HepG2 (cell line): ENCODE measurements around the gene XPR1. TPM values are rescaled to one million over a fixed set of nuclear protein-coding genes. Genes with fewer than 3 reads are reported as not detected.
A peak's percentile ranks its signal among the peaks of the same experiment; 100 is the strongest.

ENCODE experiments used
- ARHGAP35 ChIP-seq: sonication (generic); formaldehyde crosslinking; IDR thresholded peaks from 2 replicates; pipeline ENCODE4 v1.9.0; 2022; ENCODE audit warnings: mild to moderate bottlenecking, inconsistent platforms, moderate library complexity, missing genetic modification reagents, borderline replicate concordance
- ATAD3A ChIP-seq: sonication (generic); formaldehyde crosslinking; IDR thresholded peaks from 2 replicates; pipeline ENCODE4 v1.4.0; 2020; ENCODE audit warnings: missing genetic modification reagents
- CC2D1A ChIP-seq: sonication (generic); formaldehyde crosslinking; IDR thresholded peaks from 2 replicates; pipeline ENCODE4 v1.8.1; 2023; ENCODE audit warnings: mild to moderate bottlenecking, missing genetic modification reagents
- FOXJ3 ChIP-seq: sonication (generic); formaldehyde crosslinking; IDR thresholded peaks from 2 replicates; pipeline ENCODE4 v1.4.0; 2020; ENCODE audit warnings: missing genetic modification reagents, mild to moderate bottlenecking, borderline replicate concordance
- FOXK2 ChIP-seq: fragments of 450-650 bp; IDR thresholded peaks from 2 replicates; pipeline ENCODE4 v1.6.1; 2016
- HOMEZ ChIP-seq: IDR thresholded peaks from 2 replicates; pipeline ENCODE4 v1.6.1; 2016; ENCODE audit warnings: low read depth
- HOXA9 ChIP-seq: sonication (generic); formaldehyde crosslinking; IDR thresholded peaks from 2 replicates; pipeline ENCODE4 v1.8.1; 2022; ENCODE audit warnings: missing genetic modification reagents, mild to moderate bottlenecking, moderate library complexity, borderline replicate concordance
- IRF1 ChIP-seq: sonication (generic); formaldehyde crosslinking; IDR thresholded peaks from 2 replicates; pipeline ENCODE4 v1.4.0; 2020; ENCODE audit warnings: low read depth, mild to moderate bottlenecking, missing genetic modification reagents
- YY1 ChIP-seq: IDR thresholded peaks from 2 replicates; pipeline ENCODE4 v1.6.1; 2011; ENCODE audit warnings: low read length, low read depth, moderate library complexity, mild to moderate bottlenecking; ENCODE audit not compliant: insufficient read depth, insufficient replicate concordance
- ZBTB1 ChIP-seq: sonication (generic); formaldehyde crosslinking; IDR thresholded peaks from 2 replicates; pipeline ENCODE4 v1.4.0; 2020; ENCODE audit warnings: missing genetic modification reagents, borderline replicate concordance
- ZNF333 ChIP-seq: sonication (generic); formaldehyde crosslinking; IDR thresholded peaks from 2 replicates; pipeline ENCODE4 v1.4.0; 2020; ENCODE audit warnings: mild to moderate bottlenecking, missing genetic modification reagents, borderline replicate concordance
- ZNF432 ChIP-seq: sonication (generic); formaldehyde crosslinking; IDR thresholded peaks from 2 replicates; pipeline ENCODE4 v1.5.0; 2020; ENCODE audit warnings: missing genetic modification reagents, mild to moderate bottlenecking, borderline replicate concordance
- ZNF446 ChIP-seq: sonication (generic); formaldehyde crosslinking; IDR thresholded peaks from 2 replicates; pipeline ENCODE4 v1.5.0; 2020; ENCODE audit warnings: mild to moderate bottlenecking, missing genetic modification reagents
- ZNF543 ChIP-seq: sonication (generic); formaldehyde crosslinking; IDR thresholded peaks from 2 replicates; pipeline ENCODE4 v1.4.0; 2020; ENCODE audit warnings: mild to moderate bottlenecking, missing genetic modification reagents
- ZNF569 ChIP-seq: sonication (generic); formaldehyde crosslinking; IDR thresholded peaks from 2 replicates; pipeline ENCODE4 v1.5.0; 2020; ENCODE audit warnings: mild to moderate bottlenecking, missing genetic modification reagents, moderate library complexity, borderline replicate concordance
- ZNF780A ChIP-seq: sonication (generic); formaldehyde crosslinking; IDR thresholded peaks from 2 replicates; pipeline ENCODE4 v1.8.0; 2022; ENCODE audit warnings: mild to moderate bottlenecking, missing genetic modification reagents, moderate library complexity
- polyA plus RNA-seq, 8 experiments: library from polyadenylated mRNA; depleted of rRNA in 3 of 8; stranded (reverse) in 7 of 8; unstranded in 1 of 8; fragments of >200 nt; fragmentation: Illumina TruSeq in 4 of 8; extraction: Trizol in 4 of 8; gene quantifications; 2 replicates each; pipeline versions ENCODE4 v1.2.1 to v1.2.3, GENCODE V29; 2011 to 2016; ENCODE audit warnings: low read depth in 4 of 8, missing spikeins in 1 of 8, mixed read lengths in 1 of 8; ENCODE audit not compliant: insufficient read depth in 1 of 8
- total RNA-seq, 5 experiments: library from RNA; depleted of rRNA; stranded (reverse); fragments of >200 nt; fragmentation: Illumina TruSeq; extraction: Trizol; gene quantifications; 2 replicates each; pipeline ENCODE4 v1.2.3, GENCODE V29; 2016; ENCODE audit warnings: low read depth in 1 of 5
- TF ChIP-seq, protein P1 (sequence below): fragments of 450-650 bp; IDR thresholded peaks from 2 replicates; pipeline ENCODE4 v1.6.1; 2017
- TF ChIP-seq, protein P2 (sequence below): sonication (generic); formaldehyde crosslinking; IDR thresholded peaks from 2 replicates; pipeline ENCODE4 v1.4.0; 2020; ENCODE audit warnings: missing genetic modification reagents
- TF ChIP-seq, protein P3 (sequence below): fragments of 450-650 bp; IDR thresholded peaks from 2 replicates; pipeline ENCODE4 v1.6.1; 2016
- TF ChIP-seq, protein P4 (sequence below): IDR thresholded peaks from 2 replicates; pipeline ENCODE4 v1.6.1; 2018; ENCODE audit warnings: missing genetic modification reagents, mild to moderate bottlenecking, missing compliant biosample characterization

XPR1 gene
- total and polyA plus RNA-seq, 2 of the 13 experiments (the other 11 are each of a cell fraction or from before 2014, with no cell fraction given), result 22.3 to 23.6 TPM

- 0 out of 2 replicates have a peak, but pooled peaks have one; percentile 31 for TF ChIP-seq ZNF543 (CRISPR knock-in tag)
- TF ChIP-seq ZNF780A (CRISPR knock-in tag), result no peak
- no peak for TF ChIP-seq ATAD3A (CRISPR knock-in tag)
- peak; percentile 55; the same call in 1 of the 2 replicates for TF ChIP-seq HOMEZ (CRISPR knock-in tag)
- no peak for TF ChIP-seq HOXA9 (CRISPR knock-in tag)
- no peak for TF ChIP-seq ZNF446
- no peak for TF ChIP-seq ZBTB1
- TF ChIP-seq FOXJ3, result no peak
- TF ChIP-seq, protein P1, sequence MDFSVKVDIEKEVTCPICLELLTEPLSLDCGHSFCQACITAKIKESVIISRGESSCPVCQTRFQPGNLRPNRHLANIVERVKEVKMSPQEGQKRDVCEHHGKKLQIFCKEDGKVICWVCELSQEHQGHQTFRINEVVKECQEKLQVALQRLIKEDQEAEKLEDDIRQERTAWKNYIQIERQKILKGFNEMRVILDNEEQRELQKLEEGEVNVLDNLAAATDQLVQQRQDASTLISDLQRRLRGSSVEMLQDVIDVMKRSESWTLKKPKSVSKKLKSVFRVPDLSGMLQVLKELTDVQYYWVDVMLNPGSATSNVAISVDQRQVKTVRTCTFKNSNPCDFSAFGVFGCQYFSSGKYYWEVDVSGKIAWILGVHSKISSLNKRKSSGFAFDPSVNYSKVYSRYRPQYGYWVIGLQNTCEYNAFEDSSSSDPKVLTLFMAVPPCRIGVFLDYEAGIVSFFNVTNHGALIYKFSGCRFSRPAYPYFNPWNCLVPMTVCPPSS, result no peak
- TF ChIP-seq ARHGAP35 (CRISPR knock-in tag), result no peak
- TF ChIP-seq FOXK2, result no peak
- TF ChIP-seq IRF1, result no peak
- TF ChIP-seq CC2D1A, result no peak
- TF ChIP-seq ZNF569 (CRISPR knock-in tag), result no peak
- TF ChIP-seq, protein P2, sequence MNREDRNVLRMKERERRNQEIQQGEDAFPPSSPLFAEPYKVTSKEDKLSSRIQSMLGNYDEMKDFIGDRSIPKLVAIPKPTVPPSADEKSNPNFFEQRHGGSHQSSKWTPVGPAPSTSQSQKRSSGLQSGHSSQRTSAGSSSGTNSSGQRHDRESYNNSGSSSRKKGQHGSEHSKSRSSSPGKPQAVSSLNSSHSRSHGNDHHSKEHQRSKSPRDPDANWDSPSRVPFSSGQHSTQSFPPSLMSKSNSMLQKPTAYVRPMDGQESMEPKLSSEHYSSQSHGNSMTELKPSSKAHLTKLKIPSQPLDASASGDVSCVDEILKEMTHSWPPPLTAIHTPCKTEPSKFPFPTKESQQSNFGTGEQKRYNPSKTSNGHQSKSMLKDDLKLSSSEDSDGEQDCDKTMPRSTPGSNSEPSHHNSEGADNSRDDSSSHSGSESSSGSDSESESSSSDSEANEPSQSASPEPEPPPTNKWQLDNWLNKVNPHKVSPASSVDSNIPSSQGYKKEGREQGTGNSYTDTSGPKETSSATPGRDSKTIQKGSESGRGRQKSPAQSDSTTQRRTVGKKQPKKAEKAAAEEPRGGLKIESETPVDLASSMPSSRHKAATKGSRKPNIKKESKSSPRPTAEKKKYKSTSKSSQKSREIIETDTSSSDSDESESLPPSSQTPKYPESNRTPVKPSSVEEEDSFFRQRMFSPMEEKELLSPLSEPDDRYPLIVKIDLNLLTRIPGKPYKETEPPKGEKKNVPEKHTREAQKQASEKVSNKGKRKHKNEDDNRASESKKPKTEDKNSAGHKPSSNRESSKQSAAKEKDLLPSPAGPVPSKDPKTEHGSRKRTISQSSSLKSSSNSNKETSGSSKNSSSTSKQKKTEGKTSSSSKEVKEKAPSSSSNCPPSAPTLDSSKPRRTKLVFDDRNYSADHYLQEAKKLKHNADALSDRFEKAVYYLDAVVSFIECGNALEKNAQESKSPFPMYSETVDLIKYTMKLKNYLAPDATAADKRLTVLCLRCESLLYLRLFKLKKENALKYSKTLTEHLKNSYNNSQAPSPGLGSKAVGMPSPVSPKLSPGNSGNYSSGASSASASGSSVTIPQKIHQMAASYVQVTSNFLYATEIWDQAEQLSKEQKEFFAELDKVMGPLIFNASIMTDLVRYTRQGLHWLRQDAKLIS (CRISPR knock-in tag), result no peak
- TF ChIP-seq ZNF333 (CRISPR knock-in tag), result no peak
- TF ChIP-seq YY1, result no peak
- TF ChIP-seq, protein P3, sequence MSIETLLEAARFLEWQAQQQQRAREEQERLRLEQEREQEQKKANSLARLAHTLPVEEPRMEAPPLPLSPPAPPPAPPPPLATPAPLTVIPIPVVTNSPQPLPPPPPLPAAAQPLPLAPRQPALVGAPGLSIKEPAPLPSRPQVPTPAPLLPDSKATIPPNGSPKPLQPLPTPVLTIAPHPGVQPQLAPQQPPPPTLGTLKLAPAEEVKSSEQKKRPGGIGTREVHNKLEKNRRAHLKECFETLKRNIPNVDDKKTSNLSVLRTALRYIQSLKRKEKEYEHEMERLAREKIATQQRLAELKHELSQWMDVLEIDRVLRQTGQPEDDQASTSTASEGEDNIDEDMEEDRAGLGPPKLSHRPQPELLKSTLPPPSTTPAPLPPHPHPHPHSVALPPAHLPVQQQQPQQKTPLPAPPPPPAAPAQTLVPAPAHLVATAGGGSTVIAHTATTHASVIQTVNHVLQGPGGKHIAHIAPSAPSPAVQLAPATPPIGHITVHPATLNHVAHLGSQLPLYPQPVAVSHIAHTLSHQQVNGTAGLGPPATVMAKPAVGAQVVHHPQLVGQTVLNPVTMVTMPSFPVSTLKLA, result no peak
- TF ChIP-seq ZNF432 (CRISPR knock-in tag), result no peak
- TF ChIP-seq, protein P4, sequence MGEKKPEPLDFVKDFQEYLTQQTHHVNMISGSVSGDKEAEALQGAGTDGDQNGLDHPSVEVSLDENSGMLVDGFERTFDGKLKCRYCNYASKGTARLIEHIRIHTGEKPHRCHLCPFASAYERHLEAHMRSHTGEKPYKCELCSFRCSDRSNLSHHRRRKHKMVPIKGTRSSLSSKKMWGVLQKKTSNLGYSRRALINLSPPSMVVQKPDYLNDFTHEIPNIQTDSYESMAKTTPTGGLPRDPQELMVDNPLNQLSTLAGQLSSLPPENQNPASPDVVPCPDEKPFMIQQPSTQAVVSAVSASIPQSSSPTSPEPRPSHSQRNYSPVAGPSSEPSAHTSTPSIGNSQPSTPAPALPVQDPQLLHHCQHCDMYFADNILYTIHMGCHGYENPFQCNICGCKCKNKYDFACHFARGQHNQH, result no peak; the same call in 1 of the 2 replicates
Observed at GRCh38 chr1:180925471-180926051, 293.7 kb downstream of the XPR1 start (continued).
